Motor neuron (in vitro differentiated cells): ENCODE results near the gene MAN2C1. TPM values are rescaled to one million over a fixed set of nuclear protein-coding genes. Genes with fewer than 3 reads are reported as not detected.

Experiments used
- ATAC-seq, 8 experiments: fragments of 200-7000 bp; cut with Tn5 transposase; replicated peaks in 6 of 8; 2 replicates each; pipeline ENCODE4 v1.8.0; 2021; ENCODE audit warnings: mild to moderate bottlenecking in 8 of 8, moderate library complexity in 8 of 8
- H3K27ac ChIP-seq, 2 donors: fragments of 250-450 bp; sonication (Bioruptor Pico); 2 replicates each; pipeline ENCODE4 v1.9.0; 2021; ENCODE audit warnings: antibody characterized with exemption in 2 of 2, mild to moderate bottlenecking in 2 of 2, moderate library complexity in 1 of 2
- H3K4me1 ChIP-seq, 2 donors: fragments of 250-450 bp; sonication (Bioruptor Pico); replicated peaks in 1 of 2; 2 replicates each; pipeline ENCODE4 v1.6.1; 2021; ENCODE audit warnings: antibody characterized with exemption in 2 of 2, mild to moderate bottlenecking in 2 of 2, moderate library complexity in 1 of 2
- H3K4me3 ChIP-seq, 5 donors: fragments of 250-450 bp; sonication (Bioruptor Pico); 2 replicates each; pipeline ENCODE4 v1.9.0; 2021; ENCODE audit warnings: antibody characterized with exemption in 5 of 5, mild to moderate bottlenecking in 5 of 5, moderate library complexity in 4 of 5
- WGBS, 10 experiments: fragments of 450-650 bp; shearing (Covaris generic); methylation state at CpG; one replicate each; pipeline ENCODE4 v1.0.0; 2022; 5-methylcytosine and 5-hydroxymethylcytosine counted together
- in situ Hi-C, 9 experiments: fragments of 400-800 bp; cut with MboI; loops; one replicate each; pipeline ENCODE4 v1.15.0; 2021; ENCODE audit warnings: low sequenced_read_pairs in 9 of 9, low pct_unique_long_range_greater_than_20kb in 2 of 9; ENCODE audit not compliant: unreplicated experiment in 9 of 9
- total RNA-seq, 8 experiments: library from RNA; unstranded; fragments of 300-600 nt; gene quantifications; 2 replicates each; pipeline versions ENCODE4 v1.2.3 to v1.2.4, GENCODE V29; 2022

MAN2C1 gene
- total RNA-seq, 8 experiments from 2014 or later: 39.3 to 179 (median 63.1) TPM

GRCh38 chr15:75368689-75369239 lies 357 bp upstream of the MAN2C1 start:
- 0 to 20% (median 4%) methylated on average over 2 to 17 of the region's 23 CpGs for WGBS, 10 experiments
- peak in 3 of 8 experiments; percentile 1 to 5 (median 2) for ATAC-seq

GRCh38 chr15:75367406-75367912 lies 948 bp downstream of the MAN2C1 start:
- Histone ChIP-seq H3K27ac (no peak overlapping the region), H3K4me1 (peaks cover 0 to 11% of the 10 kb centered on the region in 2 donors), H3K4me3 (peak overlapping the region; percentile 54 to 87 (median 80))
- WGBS, 10 experiments: 20 to 100% (median 70%) methylated on average over 1 to 4 of the region's 7 CpGs; no CpG with 5 or more reads in 2 of the 10 experiments
- in situ Hi-C loops: no loop called here
- ATAC-seq: no peak

More at GRCh38 chr15:75368689-75369239, 357 bp upstream of the MAN2C1 start:
- peak overlapping the region; percentile 54 to 87 (median 80) for H3K4me3 ChIP-seq
- in situ Hi-C loops: no loop called here
- H3K4me1 ChIP-seq: peaks cover 0 to 11% of the 10 kb centered on the region in 2 donors
- peak overlapping the region in 1 of 2 donors; percentile 88 for H3K27ac ChIP-seq

- no peak overlapping the region for H3K27ac ChIP-seq
- in situ Hi-C loops: no loop called here
- H3K4me3 ChIP-seq: no peak overlapping the region
- H3K4me1 ChIP-seq: peaks cover 0 to 11% of the 10 kb centered on the region in 2 donors
- no peak for ATAC-seq
These were observed 1.4 kb downstream of the MAN2C1 start for GRCh38 chr15:75367006-75367405.

GRCh38 chr15:75366163-75366562 lies 2.2 kb downstream of the MAN2C1 start:
- in situ Hi-C loops: no loop called here
- Histone ChIP-seq H3K4me1 (peaks cover 0 to 11% of the 10 kb centered on the region in 2 donors), H3K4me3 (no peak overlapping the region), H3K27ac (no peak overlapping the region)
- WGBS, 10 experiments: 55 to 100% (median 100%) methylated on average over 1 to 2 of the region's 3 CpGs; no CpG with 5 or more reads in 5 of the 10 experiments
- ATAC-seq: no peak

GRCh38 chr15:75364881-75365280 lies 3.5 kb downstream of the MAN2C1 start:
- H3K4me3 ChIP-seq: no peak overlapping the region
- H3K27ac ChIP-seq: no peak overlapping the region
- no peak for ATAC-seq
- in situ Hi-C loops: no loop called here
- H3K4me1 ChIP-seq: peaks cover 0 to 11% of the 10 kb centered on the region in 2 donors
- 85 to 100% (median 90%) methylated on average over 2 to 6 of the region's 6 CpGs; no CpG with 5 or more reads in 3 of the 10 experiments for WGBS, 10 experiments

GRCh38 chr15:75363786-75364185 lies 4.6 kb downstream of the MAN2C1 start:
- in situ Hi-C loops: no loop called here
- no peak overlapping the region for H3K27ac ChIP-seq
- 50 to 100% (median 91%) methylated on average over 1 to 5 of the region's 9 CpGs; no CpG with 5 or more reads in 4 of the 10 experiments for WGBS, 10 experiments
- H3K4me1 ChIP-seq: peaks cover 0 to 4% of the 10 kb centered on the region in 2 donors
- no peak for ATAC-seq
- H3K4me3 ChIP-seq: no peak overlapping the region

- 0 to 100% (median 85%) methylated on average over 1 to 3 of the region's 7 CpGs; no CpG with 5 or more reads in 3 of the 10 experiments for WGBS, 10 experiments
- Histone ChIP-seq H3K27ac (no peak overlapping the region), H3K4me1 (peaks cover 0 to 4% of the 10 kb centered on the region in 2 donors), H3K4me3 (no peak overlapping the region)
- in situ Hi-C loops: no loop called here
- ATAC-seq: no peak
These were observed 5.7 kb downstream of the MAN2C1 start for GRCh38 chr15:75362642-75363249.

GRCh38 chr15:75361989-75362641 lies 6.3 kb downstream of the MAN2C1 start:
- H3K4me1 ChIP-seq: no peaks in the 10 kb centered on the region
- in situ Hi-C loops: no loop called here
- no peak overlapping the region for H3K4me3 ChIP-seq
- peak in 5 of 8 experiments; percentile 12 to 30 (median 21) for ATAC-seq
- WGBS, 10 experiments: 60 to 100% (median 100%) methylated on average over 1 to 3 of the region's 13 CpGs; no CpG with 5 or more reads in 4 of the 10 experiments
- H3K27ac ChIP-seq: no peak overlapping the region

- H3K4me1 ChIP-seq: no peaks in the 10 kb centered on the region
- H3K4me3 ChIP-seq: no peak overlapping the region
- 86 to 100% (median 90%) methylated on average over 2 to 6 of the region's 10 CpGs; no CpG with 5 or more reads in 7 of the 10 experiments for WGBS, 10 experiments
- ATAC-seq: peak in 1 of 8 experiments; percentile 3
- in situ Hi-C loops: no loop called here
- no peak overlapping the region for H3K27ac ChIP-seq
These were observed 6.9 kb downstream of the MAN2C1 start for GRCh38 chr15:75361361-75361988.

GRCh38 chr15:75360856-75361255 lies 7.6 kb downstream of the MAN2C1 start:
- peak in 4 of 8 experiments; percentile 6 to 21 (median 12) for ATAC-seq
- WGBS, 10 experiments: 100% methylated on average over 1 of the region's 7 CpGs; no CpG with 5 or more reads in 9 of the 10 experiments
- in situ Hi-C loops: no loop called here
- H3K27ac ChIP-seq: no peak overlapping the region
- no peaks in the 10 kb centered on the region for H3K4me1 ChIP-seq
- H3K4me3 ChIP-seq: no peak overlapping the region

GRCh38 chr15:75360391-75360790 lies 8.0 kb downstream of the MAN2C1 start:
- no peak overlapping the region for H3K27ac ChIP-seq
- in situ Hi-C loops: no loop called here
- H3K4me1 ChIP-seq: no peaks in the 10 kb centered on the region
- WGBS, 10 experiments: 17 to 80% (median 50%) methylated on average over 1 of the region's 1 CpG; no CpG with 5 or more reads in 6 of the 10 experiments
- ATAC-seq: no peak
- H3K4me3 ChIP-seq: no peak overlapping the region

- in situ Hi-C loops: no loop called here
- Histone ChIP-seq H3K27ac (no peak overlapping the region), H3K4me1 (no peaks in the 10 kb centered on the region), H3K4me3 (no peak overlapping the region)
- no peak for ATAC-seq
- 80 to 100% (median 93%) methylated on average over 1 to 9 of the region's 15 CpGs; no CpG with 5 or more reads in 6 of the 10 experiments for WGBS, 10 experiments
These were observed 8.7 kb downstream of the MAN2C1 start for GRCh38 chr15:75359537-75360250.
